Erythroblast (primary cell): ENCODE results near the gene CA12.

ENCODE experiments used
- GATA1 ChIP-seq: IDR thresholded peaks from 2 replicates; pipeline ENCODE4 v1.6.1; 2011; ENCODE audit warnings: low read depth, mild to moderate bottlenecking, control low read depth, low read length, moderate library complexity
- POLR2A ChIP-seq: IDR thresholded peaks from 2 replicates; pipeline ENCODE4 v1.6.1; 2011; ENCODE audit warnings: mild to moderate bottlenecking, low read length

DNA sequence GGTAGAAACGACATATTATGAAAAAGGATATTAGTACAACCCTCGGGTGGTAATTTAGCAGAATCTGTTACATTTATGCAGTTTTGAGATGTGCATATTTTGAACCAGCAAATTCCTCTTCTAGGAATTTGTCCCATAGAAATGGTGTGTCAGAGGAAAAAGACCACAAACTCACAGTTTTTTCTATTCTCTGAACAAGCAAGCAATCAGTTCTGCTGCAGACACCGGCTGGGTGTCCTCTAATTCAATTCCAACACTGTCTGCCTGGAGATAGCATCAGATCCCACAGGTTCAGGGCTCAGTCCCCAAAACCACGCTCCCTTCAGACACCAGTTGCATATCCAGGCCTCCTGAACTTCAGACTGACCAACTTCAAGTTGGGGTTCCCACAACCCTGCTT lies 67.8 kb downstream of the CA12 start:
- TF ChIP-seq POLR2A, result no peak
- no peak for TF ChIP-seq GATA1
